GM19324 (cell line): ENCODE measurements around the gene WDR64.
"Not testable (repeated sequence)": the region's sequence is repeated elsewhere in the genome, so short reads cannot be mapped to it uniquely, and the experiment has no call there.

Experiments
- ATAC-seq: cut with Tn5 transposase; IDR thresholded peaks from one replicate; pipeline ENCODE4 v1.9.1; 2021; ENCODE audit warnings: mild to moderate bottlenecking, moderate library complexity; ENCODE audit not compliant: unreplicated experiment, low FRiP score

Gene WDR64

DNA sequence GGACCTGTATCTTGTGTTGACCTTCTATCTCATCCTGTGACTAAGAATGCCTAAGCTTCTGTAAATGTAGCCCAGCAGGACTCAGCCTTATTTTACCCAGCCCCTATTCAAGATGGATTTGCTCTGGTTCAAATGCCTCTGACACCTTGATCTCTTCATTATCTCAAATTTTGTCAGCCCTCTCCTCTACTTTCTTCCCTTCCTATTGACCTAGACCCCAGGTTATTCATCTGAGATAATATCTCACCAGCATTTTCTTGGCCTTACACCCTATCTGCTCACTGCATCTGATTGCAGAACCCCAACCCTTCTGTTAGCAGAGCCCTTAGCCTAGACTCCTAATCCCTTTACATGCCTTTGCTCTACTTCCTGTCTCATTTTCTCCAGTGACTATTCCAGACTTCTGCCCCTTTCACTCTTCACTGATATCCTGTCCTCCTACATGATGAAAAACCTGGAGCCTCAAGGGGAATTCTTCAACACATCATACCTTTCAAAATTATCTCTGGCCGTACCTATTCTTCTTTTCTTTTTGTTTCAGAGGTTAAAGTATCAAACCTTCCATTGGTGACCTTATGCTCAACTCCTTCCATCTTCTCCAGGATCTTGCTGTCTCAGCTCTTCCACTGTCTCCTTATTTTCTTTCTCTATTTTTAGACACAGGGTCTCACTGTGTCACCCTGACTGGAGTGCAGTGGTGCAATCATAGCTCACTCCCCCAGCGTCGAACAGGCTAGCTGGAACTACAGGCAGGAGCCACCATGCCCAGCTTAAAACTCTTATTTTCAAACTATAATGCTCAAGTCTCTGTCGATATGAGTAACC lies 44.9 kb downstream of the WDR64 start:
- ATAC-seq, result no peak

DNA sequence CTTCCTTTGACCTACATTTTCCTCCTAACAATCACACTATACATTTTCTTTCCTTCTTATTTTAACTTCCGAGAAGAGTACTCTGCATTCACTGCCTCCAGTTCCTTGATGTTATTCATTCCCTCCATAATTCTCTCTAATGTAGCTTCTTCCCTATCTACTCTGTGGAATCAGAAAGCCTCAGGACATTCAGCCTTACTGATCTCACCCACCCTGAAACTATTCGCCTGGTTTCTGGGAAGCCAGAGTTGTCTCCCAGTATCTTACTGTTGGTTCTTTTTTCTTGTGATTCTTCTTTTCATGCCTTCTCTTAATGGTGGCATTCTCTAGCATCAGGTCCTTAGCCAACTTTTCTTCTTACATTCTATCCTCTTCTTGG lies 45.5 kb downstream of the WDR64 start:
- no peak for ATAC-seq

DNA sequence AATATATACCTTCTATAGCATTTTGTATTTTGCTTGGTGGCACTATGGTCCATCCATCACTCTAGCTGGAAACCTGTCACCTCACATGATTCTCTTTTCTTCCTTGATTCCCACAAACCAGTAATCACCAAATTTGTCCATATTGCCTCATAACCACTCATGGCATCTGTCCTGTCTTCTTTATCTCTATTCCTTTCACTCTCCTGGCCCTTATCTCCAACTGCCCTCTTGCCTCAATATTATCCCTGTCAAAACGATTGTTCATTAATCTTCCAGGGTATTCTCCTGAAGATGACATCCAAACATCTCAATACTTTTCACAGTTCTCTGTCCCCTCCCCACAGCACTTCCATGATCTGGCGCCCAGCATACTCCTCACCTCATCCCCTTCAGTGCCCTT lies 46.1 kb downstream of the WDR64 start:
- no peak for ATAC-seq

DNA sequence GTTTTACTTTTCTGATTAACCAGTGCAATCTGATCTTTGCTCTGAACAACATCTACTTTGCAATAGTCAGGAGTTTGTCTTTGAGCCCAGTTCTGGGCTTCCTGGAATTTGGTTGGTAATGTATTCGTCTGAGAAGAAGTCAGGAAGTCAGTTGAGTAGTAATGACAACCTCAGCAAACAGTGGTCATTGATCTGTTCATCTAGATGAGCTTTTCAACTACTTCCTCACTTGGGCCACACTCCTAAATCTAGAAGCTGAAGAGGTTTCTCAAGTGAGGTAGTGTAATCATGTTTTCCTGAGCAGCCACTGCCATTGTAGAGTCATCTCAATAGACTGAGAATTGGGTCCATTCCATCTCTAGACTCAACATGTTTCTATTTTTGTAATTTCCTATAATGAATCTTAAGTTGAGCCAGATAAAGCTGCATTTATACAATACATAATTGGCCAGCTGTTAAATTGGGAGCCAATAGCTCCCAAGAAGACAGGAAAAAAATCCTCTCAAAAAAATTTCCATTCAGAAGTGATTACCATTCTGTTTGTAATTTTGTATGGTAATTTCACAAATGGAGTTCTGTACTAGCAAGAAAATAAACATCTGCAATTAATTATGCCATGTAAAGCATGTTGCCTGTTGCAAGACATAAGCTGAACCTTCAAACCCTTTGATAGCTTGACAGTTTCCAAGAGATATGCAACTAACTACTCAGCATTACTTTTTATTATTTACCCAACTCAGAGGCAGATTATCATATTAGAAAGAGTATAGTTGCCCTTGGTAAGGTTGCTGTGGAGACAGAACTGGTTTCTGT lies 49.6 kb downstream of the WDR64 start:
- no peak for ATAC-seq

DNA sequence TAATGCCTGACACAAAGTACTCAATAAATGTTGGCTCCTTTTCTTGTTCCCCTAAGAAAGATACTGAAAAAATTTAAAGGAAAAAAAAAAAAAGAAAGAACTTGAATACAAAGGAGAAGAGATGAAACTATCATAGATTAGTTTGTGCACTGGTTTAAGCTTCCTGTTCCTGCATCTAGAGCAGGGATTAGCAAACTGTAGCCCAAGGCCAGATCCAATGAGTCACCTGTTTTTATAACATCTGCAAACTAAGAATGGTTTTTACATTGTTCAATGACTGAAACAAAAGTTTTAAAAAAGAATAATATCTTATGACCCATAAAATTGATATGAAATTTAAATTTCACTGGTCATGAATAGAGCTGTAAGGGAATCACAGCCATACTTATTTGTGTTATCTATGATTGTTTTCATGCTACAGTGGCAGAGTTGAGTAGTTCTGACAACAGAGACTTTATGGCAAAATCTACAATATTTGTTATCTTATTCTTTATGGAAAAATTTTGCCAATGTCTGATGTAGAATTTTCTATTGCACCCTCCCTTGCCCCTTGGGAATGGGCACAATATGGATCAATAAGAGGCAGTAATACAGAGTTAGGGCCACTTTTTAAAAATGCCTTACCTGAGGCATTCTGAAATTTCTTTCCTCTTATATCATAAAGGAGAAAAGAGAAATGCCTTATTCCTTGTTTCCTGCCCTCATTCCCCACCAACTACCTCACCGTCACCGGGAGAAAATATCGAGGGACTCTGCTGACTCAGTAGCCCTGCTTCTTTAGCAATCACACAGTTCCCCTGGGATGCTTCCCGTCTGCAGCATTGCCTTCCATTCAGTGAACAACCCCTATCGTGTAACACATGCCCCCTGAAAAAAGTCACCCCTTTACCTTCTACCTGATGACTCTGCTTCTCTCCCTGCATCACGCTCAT lies 50.6 kb downstream of the WDR64 start:
- ATAC-seq, result no peak

DNA sequence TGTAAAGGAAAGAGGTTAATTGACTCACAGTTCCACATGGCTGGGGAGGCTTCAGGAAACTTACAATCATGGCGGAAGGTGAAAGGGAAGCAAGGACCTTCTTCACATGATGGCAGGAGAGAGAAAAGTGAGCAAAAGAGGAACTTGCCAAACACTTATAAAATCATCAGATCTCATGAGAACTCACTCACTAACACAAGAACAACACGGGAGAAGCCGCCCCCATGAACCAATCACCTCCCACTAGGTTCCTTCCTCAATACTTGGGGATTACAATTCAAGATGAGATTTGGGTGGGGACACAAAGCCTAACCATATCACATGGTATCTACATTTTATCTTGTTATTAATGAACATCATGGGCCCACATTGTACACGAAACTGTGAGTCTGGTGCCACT lies 51.7 kb downstream of the WDR64 start:
- ATAC-seq, result not testable (repeated sequence)

DNA sequence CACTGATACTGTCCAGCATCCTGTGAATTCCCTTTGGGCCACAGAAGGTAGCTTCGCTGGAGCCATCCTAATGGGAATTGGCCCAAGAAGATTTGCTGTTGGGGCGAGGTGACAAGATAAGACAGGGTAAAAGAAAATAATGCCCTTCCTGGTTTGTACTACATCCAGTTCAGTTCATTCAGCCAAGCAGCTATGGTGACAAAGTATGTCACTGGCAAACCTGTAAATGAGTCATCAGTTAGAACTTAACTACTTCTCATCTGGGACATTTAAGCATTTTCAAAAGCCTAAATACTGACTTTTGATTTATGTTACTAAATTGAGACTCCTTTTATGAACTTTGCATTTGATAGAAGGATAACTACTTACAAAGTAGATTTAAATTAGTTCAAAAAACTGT lies 54.2 kb downstream of the WDR64 start:
- ATAC-seq, result no peak

DNA sequence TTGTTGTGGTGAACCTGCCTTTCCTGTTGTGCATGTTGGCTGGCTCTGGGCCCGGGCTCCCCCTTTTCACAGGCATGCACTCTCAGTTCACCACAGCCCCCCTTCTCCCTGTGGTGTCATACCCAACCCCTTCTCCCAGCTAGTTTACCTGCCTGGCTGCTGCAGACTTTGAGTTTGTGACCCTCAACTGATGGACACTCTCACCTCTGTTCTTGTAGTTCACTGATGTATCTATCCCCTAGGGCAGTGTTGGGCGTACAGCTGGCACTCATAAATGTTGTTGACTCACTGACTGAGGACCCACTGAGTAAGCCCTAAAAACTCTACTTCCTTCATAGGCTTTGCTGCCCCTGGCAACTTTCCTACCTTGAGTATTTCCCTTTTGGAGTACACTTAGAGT lies 54.9 kb downstream of the WDR64 start:
- ATAC-seq, result no peak

DNA sequence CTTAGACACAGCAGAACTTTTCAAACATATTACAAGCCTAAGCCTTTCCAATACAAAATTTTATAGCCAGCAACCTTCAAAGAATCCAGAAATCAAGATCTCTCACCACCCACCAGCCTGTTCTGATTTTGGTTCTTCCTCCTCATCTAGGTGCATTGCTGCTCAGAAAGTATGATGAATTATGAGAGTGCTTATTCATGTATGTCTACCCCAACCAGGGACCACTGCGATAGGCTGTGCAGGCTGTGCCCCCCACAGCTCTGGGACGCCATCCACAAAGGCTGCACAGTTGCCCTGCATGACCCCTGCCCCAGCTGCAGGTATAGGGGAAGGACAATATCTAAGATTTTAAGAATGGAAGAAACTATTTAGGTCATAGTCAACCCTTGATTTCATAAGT lies 55.4 kb downstream of the WDR64 start:
- ATAC-seq, result no peak

DNA sequence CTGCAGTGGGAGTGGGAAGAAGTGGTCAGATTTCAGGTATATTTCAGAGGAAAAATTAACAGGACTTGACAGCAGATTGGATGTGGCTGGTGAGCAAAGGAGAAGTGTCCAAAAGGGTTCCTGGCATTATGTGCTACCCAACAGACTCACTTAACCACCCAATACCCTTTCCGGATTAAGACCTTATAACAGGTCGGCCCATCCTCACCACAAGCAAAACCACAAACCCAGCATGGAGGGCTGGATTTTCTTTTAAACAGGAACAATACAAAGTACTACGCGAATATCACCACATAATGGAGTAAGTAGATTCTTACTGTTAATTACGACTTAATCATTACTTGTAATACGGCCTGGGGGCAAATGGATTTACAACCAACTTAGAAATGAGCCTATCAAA lies 59.2 kb downstream of the WDR64 start:
- no peak for ATAC-seq

DNA sequence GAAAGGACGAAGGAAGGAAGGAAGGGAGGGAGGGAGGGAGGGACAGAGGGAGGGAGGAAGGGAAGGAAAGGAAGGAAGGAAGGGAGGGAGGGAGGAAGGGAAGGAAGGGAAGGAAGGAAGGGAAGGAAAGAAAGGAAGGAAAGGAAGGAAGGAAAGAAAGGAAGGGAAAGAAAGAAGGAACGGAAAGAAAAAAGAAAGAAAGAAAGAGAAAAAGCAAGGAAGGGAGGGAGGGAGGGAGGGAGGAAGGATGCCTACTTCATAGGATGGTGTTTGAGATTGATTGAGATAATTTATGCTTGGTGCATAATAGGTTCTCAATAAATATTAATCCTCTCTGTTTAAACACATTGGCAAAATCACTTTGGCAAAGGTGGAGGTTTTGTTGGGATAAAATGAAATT lies 61.2 kb downstream of the WDR64 start:
- ATAC-seq, result no peak

DNA sequence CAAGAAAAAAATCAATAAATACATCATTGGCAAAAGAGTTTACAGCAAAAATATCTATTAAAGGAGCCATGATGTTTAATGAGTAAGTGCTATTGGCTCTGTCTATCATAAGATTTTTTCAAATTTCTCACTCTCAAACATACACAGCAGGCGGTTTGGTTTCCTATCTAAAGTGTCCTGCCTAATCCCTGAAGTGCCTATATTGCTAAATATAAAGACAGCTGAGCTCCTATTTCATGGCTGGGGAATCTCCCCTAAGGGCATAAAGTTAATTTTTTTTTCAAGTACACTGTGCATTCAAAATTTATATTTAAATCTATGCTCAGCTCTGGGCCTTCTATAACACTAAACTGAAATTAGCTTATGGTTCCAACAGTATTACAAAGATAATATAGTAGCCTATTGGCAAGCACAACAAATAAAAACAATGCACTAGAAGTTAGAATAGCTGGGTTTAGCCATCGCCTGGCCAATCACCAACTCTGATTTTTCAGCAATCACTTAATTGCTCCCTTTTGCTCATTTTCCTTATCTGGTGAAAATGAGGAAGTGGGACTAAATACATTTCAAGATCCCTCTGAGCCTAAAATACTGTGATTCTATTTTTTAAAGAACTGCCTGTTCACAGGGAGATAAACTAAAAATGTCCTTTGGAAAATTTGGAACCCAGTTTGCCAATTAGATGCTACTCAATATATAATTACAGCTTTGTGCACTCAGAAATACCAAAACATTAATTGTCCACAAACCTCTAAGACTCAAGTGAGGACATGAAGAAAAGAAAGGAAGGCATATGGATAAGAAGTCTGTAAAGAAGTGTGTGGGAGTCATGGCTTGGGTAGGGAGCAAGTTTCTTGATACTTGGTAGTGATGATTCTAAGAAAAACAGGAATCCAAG lies 62.5 kb downstream of the WDR64 start:
- no peak for ATAC-seq

DNA sequence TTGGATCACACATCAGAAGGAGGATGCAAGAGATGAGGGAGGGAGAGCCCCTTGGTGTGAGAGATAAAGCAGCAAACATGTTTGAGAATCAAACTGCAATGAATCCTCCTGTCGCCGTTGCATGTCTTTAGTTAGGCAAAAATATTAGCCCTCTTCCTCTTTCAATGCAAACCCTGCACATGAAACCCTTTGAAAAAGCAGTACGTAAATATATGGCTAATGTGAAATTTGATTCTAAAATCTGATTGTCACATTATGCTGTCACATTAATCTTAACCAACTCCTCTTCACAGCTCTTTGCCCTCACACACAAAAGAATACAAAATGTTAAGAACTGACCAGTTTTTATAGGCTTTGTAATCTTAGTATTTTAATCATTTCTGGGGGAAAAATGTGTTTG lies 63.4 kb downstream of the WDR64 start:
- no peak for ATAC-seq

DNA sequence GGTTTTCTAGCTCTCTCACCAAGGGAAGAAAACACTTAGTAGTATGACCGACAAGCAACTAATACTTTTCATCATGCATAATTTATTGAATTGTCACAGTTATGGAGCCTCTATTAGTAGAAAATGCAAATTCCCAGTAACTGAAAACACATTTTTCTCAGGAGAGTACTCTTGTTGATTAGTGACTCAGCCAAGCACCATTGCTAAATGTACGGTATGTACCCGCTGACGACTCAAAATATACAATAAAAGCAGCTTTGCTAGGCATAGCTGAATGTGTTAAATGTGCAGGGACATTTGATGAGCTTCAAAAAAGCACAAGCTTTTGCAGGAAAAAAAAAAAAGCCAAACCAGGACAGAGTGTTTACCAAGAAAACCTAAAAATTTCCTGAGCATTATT lies 63.9 kb downstream of the WDR64 start:
- no peak for ATAC-seq

DNA sequence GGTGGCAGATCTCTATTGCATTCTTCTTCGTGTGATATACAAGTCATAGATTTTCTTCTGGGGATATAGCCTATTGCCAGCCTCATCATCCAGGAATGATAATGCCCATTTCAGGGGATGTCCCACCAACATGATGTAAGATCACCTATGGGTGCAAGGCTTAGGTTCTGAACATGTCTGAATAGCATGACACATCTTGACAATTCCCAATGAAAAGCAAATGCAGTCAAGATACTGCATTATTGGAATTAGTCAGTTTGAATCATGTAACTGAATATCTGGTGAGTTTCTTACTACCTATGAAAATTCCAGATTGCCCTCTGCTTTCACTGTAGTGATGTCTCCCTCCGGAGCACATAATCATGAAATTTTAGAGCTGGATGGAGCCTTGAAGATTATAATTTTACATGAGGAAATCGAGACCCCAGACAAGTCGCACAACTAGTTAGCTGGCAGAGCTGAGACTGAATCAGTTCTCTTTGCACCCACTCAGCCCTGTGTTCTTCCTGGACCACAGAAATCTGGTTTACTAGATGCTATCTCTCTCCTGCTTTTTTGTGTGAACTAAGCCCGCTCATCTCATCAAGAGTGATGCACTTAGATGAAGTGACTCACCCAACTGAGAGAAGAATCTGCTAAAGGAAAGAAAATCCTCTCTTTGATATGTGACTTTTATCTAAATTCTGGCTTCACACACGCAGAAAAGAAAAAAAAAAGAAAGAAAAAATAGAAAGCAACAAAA lies 65.0 kb downstream of the WDR64 start:
- no peak for ATAC-seq

DNA sequence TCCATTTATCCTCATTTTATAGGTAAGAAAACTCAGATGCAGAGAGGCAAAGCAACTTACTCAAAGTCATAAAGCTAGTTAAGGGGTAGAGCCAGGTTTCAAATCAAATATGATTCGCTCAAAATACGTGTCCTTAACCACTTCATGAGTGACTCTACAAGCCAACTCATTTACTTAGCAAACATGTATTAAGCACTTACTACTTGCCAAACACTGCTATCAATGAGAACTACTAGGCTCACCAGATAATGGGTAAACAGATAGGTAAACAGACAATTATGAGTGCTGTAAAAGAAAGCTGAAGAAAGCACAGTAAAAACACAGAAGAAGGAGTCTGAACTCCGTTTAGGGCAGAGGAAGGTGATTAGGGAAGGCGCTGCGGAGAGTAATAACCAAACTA lies 65.9 kb downstream of the WDR64 start:
- no peak for ATAC-seq

DNA sequence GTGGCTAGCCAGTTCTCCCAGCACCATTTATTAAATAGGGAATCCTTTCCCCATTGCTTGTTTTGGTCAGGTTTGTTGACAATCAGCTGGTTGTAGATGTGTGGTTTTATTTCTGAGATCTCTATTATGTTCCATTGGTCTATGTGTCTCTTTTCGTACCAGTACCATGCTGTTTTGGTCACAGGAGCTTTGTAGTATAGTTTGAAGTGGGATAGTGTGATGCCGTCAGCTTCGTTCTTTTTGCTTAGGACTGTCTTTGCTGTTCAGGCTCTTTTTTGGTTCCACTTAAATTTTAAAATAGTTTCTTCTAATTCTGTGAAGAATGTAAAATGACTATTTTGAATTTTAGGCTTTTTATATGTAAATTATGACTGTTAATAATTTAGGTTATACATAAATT lies 68.9 kb downstream of the WDR64 start:
- no peak for ATAC-seq

DNA sequence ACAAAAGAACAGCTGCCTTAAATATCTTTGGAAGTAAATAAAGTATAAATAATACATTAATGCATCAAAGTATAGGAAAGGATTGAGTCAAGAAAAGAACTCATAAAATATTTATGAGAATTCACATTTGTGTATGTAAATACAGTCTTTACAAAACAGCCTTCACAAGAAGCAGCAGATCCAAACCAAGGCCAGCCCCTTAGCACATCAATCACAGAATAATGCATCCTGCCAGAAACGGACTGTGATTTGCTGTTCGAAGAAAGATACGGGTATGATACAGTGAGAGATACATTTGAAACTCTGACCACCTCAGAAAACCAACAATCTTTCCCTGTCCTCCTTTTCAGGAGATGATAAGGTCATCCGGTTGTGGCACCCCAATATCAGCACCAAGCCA lies 70.9 kb downstream of the WDR64 start:
- no peak for ATAC-seq

DNA sequence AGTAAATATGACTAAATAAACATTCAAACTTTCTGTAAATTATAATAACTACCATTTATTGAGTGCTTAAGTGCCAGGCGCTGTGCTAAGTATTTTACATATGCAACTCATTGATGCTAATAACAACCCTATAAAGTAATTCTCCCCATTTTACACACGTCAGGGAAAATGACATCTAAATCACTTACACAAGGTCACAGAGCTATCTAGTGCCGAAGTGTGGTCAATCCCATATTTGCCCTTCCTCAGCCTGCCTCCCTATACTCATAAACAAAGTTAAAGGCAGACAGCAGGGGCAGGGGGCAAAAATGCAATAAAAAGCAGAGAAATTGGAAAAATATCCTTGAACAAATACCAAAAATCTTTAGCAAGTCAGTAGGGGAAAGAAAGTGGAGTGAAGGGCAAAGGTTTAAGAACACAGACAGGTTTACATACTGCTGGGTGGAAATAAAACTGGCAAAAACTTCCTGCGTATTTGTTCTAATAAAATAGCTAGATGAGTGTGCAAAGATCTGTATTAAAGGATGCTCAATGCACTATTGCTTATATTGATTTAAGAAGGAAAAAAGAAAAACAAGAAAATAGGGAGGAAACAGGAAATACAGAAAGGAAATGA lies 72.8 kb downstream of the WDR64 start:
- no peak for ATAC-seq
